Effector CD4-positive, alpha-beta T cell (primary cell): ENCODE measurements around the gene LRMDA.
"Not testable (repeated sequence)": the region's sequence is repeated elsewhere in the genome, so short reads cannot be mapped to it uniquely, and the experiment has no call there.

Source experiments
- DNase-seq: peaks from one replicate; pipeline ENCODE4 v3.0.0-alpha.2; 2020

The LRMDA gene

GRCh38 chr10:75592791-75593643 is 161.6 kb downstream of the LRMDA start:
- DNase-seq = no peak

DNA sequence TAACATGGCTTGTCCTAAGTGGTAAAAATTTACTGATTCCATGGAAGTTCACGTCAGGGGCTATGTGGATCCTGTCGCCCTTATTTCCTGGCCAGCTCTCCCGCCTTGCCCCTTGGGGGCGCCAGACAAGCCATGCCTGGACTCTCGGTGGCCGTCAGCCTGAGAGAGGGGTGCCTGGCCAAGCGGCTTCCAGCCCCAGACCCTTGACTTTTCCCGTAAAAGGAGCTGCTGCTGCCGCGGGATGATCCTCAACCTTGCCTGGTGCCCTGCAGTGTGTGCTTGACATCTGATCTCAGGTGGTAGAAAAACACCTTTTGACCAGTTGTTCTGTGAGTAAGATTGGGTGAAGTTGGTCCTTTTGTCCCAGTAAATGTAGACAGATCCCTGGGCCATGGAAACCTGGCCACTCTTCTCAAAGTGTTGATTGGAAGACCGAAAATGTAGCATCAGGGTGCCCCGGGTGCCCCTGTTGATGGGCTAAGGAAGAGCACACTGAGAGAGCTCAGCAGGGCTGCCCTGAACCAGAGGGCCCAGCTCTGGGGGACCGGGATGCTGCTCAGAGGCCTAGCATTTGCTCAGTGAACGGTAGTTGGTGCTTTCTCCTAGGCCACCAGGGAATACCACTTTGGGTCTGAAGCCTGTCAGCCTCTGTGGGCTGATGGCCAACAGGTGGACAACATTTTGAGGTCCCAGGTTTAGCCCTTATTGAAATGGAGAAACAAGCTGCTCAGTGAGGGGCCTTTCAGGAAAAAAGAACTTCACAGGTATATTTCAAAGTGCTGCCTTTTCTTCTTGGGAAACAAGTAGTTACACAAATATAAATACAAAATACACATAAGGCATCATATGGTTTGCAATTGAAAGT is 162.5 kb downstream of the LRMDA start:
- no peak for DNase-seq

DNA sequence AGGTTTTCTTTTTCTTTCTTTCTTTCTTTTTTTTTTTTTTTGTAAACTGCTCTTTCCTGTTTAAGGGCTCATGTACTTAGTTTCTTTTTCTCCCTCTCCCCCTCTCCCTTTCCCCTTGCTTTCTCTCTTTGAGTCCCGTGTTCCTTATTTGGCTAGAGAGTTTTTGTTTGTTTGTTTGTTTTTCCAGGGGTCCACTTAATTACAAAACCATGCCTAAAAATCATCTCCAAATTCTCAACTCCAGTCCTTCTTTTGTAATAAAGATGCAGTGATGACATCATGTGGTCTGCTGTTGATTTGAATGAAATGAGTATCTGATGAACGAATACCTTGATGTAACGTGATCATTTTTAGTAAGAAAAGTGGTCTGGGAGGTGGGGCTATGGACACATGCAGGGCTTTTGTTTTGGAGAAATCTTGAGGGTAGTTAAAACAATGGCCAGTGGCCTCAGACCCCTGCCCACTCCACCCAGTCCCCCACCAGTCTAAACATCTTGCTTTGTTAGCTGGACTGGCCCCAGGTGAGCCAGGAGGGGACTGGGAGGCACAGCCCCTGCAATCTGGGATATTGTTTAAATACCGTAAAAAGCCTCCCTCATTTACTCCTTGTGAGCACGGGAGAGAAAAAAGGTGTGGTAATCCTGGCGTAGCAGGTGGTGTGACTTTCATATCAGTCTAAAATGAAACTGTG is 165.7 kb downstream of the LRMDA start:
- DNase-seq = no peak

DNA sequence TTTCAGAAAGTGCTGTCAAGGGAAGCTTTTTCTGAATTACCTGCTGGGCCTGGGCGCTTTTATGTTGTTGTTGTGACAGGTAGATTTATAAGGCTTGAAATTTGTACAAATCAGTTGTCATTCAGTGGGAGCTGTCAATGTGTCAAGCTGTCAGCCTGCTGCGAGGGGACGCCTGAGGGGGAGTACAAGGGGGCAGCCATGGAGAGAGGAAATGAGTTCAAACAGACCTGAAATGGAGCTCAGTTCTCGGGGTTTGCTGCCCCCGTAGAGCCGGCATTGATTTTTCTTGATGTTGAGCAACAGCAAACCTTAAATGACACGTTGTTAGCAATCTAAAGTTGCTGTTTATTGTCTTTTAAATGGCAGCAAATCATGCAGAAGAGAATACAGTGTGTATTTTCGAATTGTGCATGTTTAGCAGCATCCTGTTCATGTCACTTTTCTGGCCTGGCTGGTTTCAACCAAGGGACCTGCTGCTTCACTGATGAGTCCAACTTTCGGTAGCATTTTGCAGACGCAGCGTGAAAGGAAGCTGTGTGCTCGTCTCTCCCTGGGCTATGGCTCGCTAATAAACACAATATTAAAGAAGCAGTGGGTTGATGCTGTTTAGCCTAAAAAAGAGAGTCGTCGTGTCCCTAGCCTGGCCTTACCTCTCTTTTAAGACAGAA is 166.5 kb downstream of the LRMDA start:
- no peak for DNase-seq

- DNase-seq = no peak
These were observed 167.6 kb downstream of the LRMDA start for GRCh38 chr10:75598998-75599397.

GRCh38 chr10:75599875-75600648 is 168.6 kb downstream of the LRMDA start:
- DNase-seq = no peak

- DNase-seq = no peak
These were observed 169.4 kb downstream of the LRMDA start for GRCh38 chr10:75600833-75601232.

DNA sequence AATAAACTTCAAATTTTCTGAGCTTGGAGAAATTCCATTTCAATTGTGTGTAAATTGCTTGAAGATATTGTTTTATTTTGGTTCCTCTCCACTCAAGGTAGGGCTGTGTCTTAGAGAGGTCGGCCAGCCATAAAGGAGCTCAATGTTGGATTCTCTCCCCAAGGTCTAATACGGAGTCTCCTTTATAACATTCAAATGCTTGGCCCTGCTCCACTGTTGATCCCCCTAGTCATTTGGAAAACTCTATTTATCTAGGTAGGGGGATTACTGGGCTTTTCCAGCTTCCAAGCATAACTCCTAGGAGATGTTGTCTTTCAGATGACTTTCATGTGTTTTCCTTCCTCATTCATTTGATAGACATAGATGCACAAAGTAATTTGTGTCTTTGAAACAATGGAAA is 170.9 kb downstream of the LRMDA start:
- DNase-seq = no peak

DNA sequence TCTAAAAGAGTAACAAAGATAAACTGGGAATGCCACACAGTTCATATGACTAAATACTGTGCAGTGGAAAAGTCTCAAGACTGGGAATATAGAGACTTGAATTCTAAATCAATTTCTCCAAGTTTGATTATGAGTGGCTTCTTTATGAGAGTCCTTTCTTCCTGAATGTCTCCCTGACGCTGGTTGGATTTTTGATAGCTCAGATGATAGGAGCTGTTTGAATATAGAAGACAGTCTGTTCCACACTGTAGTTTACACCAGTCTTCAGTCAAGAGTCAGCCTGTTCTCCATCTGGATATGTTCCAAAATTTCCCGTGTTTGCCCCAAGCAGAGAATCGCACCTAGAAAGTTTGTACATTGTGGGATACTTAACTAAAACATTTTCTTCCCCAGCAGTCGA is 173.7 kb downstream of the LRMDA start:
- no peak for DNase-seq

DNA sequence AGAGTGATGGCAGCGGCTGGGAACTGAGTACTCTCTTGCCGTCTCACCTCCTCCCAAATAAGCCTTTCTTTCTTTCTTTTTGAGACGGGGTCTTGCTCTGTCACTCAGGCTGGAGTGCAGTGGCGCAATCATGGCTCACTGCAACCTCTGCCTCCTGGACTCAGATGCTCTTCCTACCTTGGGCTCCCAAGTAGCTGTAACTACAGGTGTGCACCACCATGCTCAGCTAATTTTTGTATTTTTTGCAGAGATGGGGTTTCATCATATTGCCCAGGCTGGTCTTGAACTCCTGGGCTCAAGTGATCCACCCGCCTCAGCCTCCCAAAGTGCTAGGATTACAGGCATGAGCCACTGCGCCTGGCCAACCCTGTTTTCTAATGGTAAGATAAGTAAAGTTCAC is 174.4 kb downstream of the LRMDA start:
- not testable (repeated sequence) for DNase-seq

DNA sequence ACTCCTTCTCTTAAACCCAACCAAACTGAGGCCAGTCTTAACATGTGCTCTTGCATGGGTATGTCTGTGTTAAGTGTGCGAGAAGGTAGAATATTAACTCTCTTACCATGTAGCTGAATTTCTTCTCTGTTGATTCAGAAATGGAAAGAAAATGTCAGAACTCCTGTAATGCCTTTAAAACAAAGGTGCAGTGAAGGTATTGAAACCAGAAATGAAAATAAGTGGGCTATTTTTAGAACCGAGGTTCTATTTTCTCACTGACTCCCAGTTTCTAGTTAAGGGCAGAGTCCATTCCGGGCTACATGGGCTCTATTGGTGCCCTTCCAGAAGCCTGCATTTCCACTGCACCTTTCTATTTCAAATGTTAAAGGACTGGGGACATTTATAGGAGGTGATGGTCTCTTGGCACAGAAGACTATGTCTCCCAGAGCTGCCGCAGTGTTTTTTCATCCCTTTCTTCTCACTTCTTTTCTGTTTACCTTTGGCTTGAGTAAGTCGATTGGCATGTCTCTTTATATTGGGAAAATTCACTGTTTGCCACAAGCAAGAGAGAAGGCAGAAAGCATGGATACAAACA is 174.9 kb downstream of the LRMDA start:
- no peak for DNase-seq

GRCh38 chr10:75607576-75607975 is 176.2 kb downstream of the LRMDA start:
- no peak for DNase-seq

DNA sequence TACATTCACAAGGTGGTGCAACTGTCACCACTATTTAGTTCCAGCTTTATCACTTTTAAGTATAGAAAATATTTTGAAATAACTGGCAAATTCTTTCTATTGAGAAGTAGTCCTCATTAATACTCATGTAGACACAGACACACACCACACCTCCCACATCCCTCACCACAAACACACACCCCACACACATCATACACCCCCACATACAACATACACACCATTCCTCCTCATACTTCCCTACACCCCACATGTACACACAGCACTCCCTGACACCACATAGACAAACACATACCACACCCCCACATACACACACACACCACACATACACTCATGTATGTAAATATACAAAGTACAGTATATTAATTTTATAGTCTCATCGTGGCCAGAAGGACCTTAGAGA is 178.8 kb downstream of the LRMDA start:
- DNase-seq = no peak

DNA sequence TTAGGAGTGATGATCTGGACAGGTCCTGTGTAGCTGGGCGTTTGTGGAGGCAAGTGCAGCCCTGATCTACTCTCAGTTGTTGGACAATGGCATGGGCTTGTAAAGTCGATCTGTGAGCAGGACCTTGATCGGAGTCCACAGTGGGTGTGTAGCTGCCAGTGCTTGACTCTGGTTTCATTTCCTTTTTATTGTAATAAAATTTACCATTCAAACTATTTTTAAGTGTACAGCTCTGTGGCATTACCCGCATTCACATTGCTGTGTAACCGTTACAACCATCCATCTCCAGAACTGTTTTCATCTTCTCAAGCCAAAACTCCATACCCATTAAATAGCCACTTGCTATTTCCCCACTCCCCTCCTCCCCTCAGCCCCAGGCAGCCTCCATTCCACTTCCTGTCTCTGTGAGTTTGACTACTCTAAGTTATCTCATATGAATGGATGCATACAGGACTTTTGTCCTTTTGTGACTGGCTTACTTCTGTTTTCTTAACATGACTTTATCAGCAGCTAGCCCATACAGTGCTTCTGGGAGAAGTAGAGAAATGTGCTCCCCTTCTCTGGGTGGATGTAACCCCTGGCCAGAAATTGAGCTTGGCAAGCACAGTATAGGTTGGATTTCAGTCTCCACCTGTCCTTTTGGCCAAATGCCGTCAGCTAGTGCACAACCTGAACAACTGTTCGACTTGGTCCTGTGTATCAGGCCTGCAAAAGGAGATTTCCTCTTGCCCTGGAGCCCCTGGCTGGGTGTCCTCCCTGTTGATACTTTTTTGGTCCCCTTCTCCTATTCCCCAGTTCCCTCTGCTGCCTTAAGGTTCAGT is 180.0 kb downstream of the LRMDA start:
- DNase-seq = no peak

DNA sequence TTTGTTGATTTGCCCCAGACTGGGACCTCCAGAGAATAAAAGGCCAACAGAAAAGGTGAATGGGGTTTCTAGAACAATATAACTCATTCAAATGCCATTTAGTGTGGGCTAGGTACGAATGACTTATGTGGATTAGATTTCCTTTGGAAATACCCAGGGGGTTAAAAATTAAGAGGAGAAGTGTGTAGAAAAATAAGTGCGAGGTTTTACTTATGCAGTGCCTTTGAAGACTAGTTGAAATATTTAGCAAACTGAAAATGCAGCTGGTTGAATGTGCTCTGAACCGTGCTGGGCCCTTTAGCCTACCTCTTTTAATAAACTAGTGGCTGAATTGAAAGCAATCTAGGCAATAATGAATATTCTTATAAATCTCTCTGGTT is 180.6 kb downstream of the LRMDA start:
- no peak for DNase-seq

GRCh38 chr10:75612904-75613684 is 181.7 kb downstream of the LRMDA start:
- DNase-seq = no peak

- no peak for DNase-seq
These were observed 182.5 kb downstream of the LRMDA start for GRCh38 chr10:75613685-75614504.

- DNase-seq = no peak
These were observed 184.7 kb downstream of the LRMDA start for GRCh38 chr10:75616076-75616475.
